A549 (cell line): ENCODE results near the gene TRIM54.

ENCODE experiments used
- CTCF ChIP-seq: fragments of >200 bp; sonication (Bioruptor Twin); formaldehyde crosslinking; IDR thresholded peaks from 3 replicates; pipeline ENCODE4 v1.5.1; 2016
- ELK1 ChIP-seq: fragments of 150-350 bp; IDR thresholded peaks from 2 replicates; pipeline ENCODE4 v1.6.1; 2014; ENCODE audit warnings: low read depth, mild to moderate bottlenecking, low read length
- EP300 ChIP-seq, 2 experiments: fragments of >200 bp; sonication (Bioruptor Twin); formaldehyde crosslinking; IDR thresholded peaks; 2 replicates in 1 of 2; 3 replicates in 1 of 2; pipeline ENCODE4 v1.6.1; 2016 to 2017
- FOSB ChIP-seq: fragments of 250-450 bp; sonication (Bioruptor Pico); IDR thresholded peaks from 2 replicates; pipeline ENCODE4 v1.5.0; 2020; ENCODE audit warnings: mild to moderate bottlenecking, moderate library complexity
- FOSL2 ChIP-seq, 2 experiments: fragments of 450-650 bp in 1 of 2; fragments of >200 bp in 1 of 2; sonication (Bioruptor Twin) in 1 of 2; formaldehyde crosslinking; IDR thresholded peaks; 2 replicates each; pipeline versions ENCODE4 v1.5.0 to v1.6.1; 2016 to 2020; ENCODE audit warnings: mild to moderate bottlenecking in 1 of 2, moderate library complexity in 1 of 2
- MAZ ChIP-seq: fragments of 150-350 bp; IDR thresholded peaks from 2 replicates; pipeline ENCODE4 v1.6.1; 2014; ENCODE audit warnings: antibody characterized with exemption, low read depth, low read length, borderline replicate concordance
- MYC ChIP-seq: IDR thresholded peaks from 2 replicates; pipeline ENCODE4 v1.6.1; 2012; ENCODE audit warnings: mild to moderate bottlenecking, inconsistent platforms, low read length, improper control_type of control experiment, borderline replicate concordance
- POLR2A ChIP-seq: IDR thresholded peaks from 2 replicates; pipeline ENCODE4 v1.6.1; 2012; ENCODE audit warnings: mild to moderate bottlenecking, low read length
- RAD21 ChIP-seq, 2 experiments: fragments of >200 bp in 1 of 2; sonication (Bioruptor Twin) in 1 of 2; formaldehyde crosslinking in 1 of 2; IDR thresholded peaks in 1 of 2; conservative IDR thresholded peaks in 1 of 2; 2 replicates in 1 of 2; 3 replicates in 1 of 2; pipeline ENCODE4 v1.6.1; 2012 to 2018; ENCODE audit warnings: inconsistent platforms in 1 of 2
- SMC3 ChIP-seq: fragments of >200 bp; sonication (Bioruptor Twin); formaldehyde crosslinking; IDR thresholded peaks from 3 replicates; pipeline ENCODE4 v1.6.1; 2018; ENCODE audit warnings: inconsistent platforms
- ZFP36 ChIP-seq: fragments of 450-650 bp; IDR thresholded peaks from 2 replicates; pipeline ENCODE4 v1.6.1; 2014; ENCODE audit warnings: borderline replicate concordance; ENCODE audit not compliant: partially characterized antibody

- TF ChIP-seq POLR2A (no peak), ZFP36 (no peak), FOSL2 (IDR thresholded peaks at IDR 0.05) (no peak), FOSL2 (CRISPR knock-in tag; IDR thresholded peaks at IDR 0.05) (no peak), RAD21 (conservative IDR thresholded peaks at IDR 0.05 in 1 of 2, IDR thresholded peaks at IDR 0.05 in 1 of 2) (no peak), CTCF (no peak), SMC3 (no peak), MYC (no peak), ELK1 (no peak), EP300 (IDR thresholded peaks at IDR 0.05) (no peak), MAZ (no peak), FOSB (CRISPR knock-in tag) (no peak)
These were observed 24.5 kb downstream of the TRIM54 start for GRCh38 chr2:27306573-27307286.
